Embryonic facial prominence (tissue), 1 donor: ENCODE measurements around the gene ACAP2.
"Not testable (repeated sequence)": the region's sequence is repeated elsewhere in the genome, so short reads cannot be mapped to it uniquely, and the experiment has no call there.

Experiments
- DNase-seq: peaks from one replicate; pipeline ENCODE4 v3.0.0-alpha.2; 2016; ENCODE audit errors: extremely low spot score

ACAP2 gene

DNA sequence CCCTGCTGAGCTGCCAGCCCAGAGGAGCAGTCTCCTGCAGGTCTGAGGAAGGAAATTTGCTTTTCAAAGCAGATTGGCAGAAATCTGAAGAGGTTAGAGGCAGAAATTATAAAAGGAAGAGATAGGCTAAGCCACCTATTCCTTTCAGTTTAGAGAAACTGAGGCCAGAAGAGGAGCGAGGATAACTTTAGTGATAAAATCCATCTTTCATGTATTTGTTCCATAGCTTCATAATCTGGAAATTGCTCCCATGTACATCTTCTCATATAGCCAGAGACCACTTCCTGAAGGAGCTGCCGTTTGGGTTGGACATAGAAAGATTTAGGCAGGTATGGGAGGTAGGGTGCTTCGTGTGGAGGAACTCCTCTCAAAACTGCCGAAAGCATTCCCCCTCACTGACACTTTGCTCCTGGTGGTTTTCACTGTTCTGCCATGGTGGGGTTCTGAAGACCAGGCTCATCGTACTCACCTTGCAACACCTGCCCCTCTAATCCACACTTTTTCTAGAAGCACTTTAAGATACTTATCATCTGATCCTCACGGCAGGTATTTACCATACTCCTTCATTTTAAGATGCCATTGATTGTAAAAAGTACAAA lies 670 bp upstream of the ACAP2 start:
- DNase-seq, result no peak

DNA sequence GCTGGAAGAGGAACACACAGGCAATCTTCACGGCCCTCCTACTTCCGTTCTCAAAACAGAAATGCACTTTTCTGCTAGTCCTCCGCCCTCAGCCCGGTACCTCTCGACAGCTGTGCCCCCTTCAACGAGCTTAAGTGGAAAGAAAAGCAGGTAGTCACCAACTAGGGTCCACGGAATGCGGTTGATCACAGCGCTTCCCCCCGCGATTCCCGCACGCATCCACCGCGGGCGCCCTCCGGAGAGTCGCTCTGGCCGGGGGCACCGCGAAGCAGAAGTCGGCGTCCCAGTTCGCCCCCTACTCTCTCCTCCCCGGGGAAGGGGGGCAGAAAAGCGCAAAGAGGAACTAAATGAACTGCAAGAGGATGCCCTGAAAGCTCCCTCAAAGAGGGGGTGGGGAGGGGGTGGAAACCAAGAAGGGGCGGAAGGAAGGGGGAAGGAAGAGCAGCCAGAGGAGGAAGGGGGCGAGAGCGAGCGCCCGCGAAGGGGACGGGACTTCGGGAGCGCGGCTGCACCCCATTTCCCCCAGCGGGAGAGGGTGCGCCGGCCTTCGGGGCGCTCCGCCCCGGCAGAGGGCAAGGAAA lies 738 bp downstream of the ACAP2 start:
- peak; percentile 21 for DNase-seq

- no peak for DNase-seq
Measured at GRCh38 chr3:195441476-195441991, 1.3 kb downstream of the ACAP2 start.

- DNase-seq, result no peak
Measured at GRCh38 chr3:195441051-195441450, 1.8 kb downstream of the ACAP2 start.

DNA sequence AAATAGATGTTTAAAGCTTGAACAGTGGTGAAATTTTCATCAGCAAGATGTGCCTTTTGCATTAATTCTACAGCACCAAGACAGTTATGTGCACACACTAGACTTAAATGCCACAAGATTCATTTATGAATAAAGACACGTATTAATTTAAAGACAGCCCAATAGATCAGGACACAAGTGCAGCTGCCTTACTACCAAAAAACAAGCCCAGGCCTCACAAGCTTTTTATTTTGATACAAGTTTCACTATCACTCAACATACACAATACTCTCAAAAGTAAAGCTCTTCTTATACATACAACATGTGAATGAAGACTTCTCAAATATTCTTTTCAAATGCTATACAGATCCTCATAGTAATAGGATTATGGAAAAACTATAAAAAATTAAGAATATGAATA lies 2.4 kb downstream of the ACAP2 start:
- no peak for DNase-seq

GRCh38 chr3:195438371-195438770 lies 4.4 kb downstream of the ACAP2 start:
- DNase-seq, result no peak

GRCh38 chr3:195425849-195426248 lies 17.0 kb downstream of the ACAP2 start:
- DNase-seq, result no peak

GRCh38 chr3:195423818-195424217 lies 19.0 kb downstream of the ACAP2 start:
- DNase-seq, result no peak

DNA sequence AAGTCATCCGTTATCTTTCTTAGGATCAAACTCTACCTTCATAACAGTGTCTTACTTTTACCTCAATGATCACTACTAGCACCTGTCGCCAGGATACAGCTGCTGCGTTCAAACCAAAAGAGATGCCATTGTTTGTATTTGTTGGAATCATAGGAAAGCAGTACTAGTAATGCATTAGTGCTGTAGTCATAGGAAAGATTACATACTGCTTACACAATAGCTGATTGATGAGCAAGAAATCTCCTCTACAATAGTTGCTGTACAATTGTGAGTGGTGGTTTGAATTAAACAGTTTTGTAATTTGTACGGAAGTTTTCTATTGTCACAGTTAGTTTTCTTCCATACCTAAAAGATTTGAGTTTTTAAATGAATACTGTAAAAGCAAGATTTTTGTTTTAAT lies 21.4 kb downstream of the ACAP2 start:
- no peak for DNase-seq

- DNase-seq, result no peak
Measured at GRCh38 chr3:195416795-195417194, 26.0 kb downstream of the ACAP2 start.

GRCh38 chr3:195411836-195412235 lies 31.0 kb downstream of the ACAP2 start:
- no peak for DNase-seq

DNA sequence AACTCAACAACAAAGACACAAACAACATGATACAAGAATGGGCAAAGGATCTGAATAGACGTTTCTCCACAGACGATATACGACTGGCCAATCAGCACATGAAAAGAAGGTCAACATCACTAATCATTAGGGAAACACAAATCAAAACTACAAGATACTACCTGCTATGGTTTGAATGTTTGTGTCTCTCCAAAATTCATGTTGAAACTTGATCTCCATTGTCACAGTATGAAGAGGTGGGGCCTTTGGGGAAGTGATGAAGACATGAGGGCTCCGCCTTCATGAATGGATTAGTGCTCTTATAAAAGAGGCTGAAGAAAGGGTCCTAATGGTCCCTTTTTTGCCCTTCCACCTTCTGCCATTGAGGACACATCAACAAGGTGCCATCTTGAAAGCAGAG lies 32.3 kb downstream of the ACAP2 start:
- no peak for DNase-seq

DNA sequence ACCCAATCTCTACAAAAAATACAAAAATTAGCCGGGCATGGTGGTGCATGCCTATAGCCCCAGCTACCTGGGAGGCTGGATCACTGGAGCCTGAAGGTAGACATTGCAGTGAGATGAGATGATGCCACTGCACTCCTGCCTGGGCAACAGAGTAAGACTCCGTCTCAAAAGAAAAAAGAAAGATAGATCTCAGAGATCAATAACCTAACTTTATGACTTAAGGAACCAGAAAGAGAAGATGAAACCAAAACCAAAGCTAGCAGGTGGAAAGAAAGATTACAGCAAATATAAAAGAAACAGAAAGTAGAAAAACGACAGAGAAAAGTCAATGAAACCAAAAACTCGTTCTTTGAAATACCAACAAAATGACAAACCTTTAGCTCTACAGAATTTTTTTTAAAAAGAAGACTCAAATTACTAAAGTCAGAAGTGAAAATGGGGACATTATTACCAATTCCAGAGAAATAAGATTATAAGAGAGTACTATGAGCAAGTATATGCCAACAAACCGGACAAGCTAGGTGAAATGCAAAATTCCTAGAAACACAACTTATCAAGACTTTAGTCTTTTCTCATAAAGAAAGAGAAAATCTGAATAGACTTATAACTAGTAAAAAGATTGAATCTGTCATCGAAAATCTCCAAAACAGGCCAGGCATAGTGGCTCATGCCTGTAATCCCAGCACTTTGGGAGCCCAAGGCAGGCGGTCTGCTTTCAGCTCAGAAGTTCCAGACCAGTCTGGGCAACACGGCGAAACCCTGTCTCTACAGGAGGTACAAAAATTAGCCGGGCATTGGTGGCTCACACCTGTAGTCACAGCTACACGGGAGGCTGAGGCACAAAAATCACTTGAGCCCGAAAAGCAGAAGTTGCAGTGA lies 35.0 kb downstream of the ACAP2 start:
- no peak for DNase-seq

GRCh38 chr3:195405651-195406050 lies 37.2 kb downstream of the ACAP2 start:
- DNase-seq, result no peak

- DNase-seq, result no peak
Measured at GRCh38 chr3:195403841-195404408, 38.9 kb downstream of the ACAP2 start.

- DNase-seq, result no peak
Measured at GRCh38 chr3:195403244-195403643, 39.6 kb downstream of the ACAP2 start.

- no peak for DNase-seq
Measured at GRCh38 chr3:195401943-195402342, 40.9 kb downstream of the ACAP2 start.

DNA sequence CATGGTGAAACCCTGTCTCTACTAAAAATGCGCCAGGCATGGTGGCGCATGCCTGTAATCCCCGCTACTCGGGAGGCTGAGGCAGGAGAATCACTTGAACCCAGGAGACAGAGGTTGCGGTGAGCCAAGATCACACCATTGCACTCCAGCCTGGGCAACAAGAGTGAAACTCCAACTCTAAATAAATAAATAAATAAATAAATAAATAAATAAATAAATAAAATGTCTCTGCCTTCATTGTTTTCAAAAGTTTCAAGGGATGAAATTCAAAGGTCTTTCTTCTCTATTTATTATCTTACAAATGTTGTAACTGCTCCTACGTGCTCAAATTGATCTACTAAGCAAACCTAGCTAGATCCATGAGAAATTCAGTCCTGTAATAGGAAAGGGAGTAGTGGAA lies 44.4 kb downstream of the ACAP2 start:
- not testable (repeated sequence) for DNase-seq

DNA sequence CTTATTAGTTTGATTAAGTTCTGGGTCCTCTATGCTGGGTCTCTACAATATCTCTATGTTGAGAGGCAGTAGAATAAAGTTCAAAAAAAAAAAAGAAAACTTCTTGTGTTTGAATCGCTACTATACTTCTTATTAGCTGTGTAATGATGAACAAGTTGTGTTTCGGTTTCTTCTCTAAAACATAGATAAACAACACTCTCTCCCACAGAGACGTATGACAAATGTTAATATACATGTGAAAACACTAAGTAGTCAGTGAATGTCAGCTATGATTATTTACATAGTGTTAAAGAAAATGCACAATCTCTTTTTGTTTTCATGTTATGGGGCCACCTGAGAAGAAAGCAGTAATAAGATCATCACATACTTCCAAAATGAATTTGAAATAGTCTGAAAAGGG lies 45.3 kb downstream of the ACAP2 start:
- DNase-seq, result no peak

GRCh38 chr3:195395208-195395816 lies 47.5 kb downstream of the ACAP2 start:
- no peak for DNase-seq

GRCh38 chr3:195394700-195395099 lies 48.1 kb downstream of the ACAP2 start:
- no peak for DNase-seq

GRCh38 chr3:195394024-195394423 lies 48.8 kb downstream of the ACAP2 start:
- DNase-seq, result no peak
